Kidney (tissue), 14 donors: ENCODE measurements around the gene AXDND1. TPM values are rescaled to one million over a fixed set of nuclear protein-coding genes. Genes with fewer than 3 reads are reported as not detected.
A peak's percentile ranks its signal among the peaks of the same experiment; 100 is the strongest.

Source experiments
- DNase-seq, 5 donors: peaks; one replicate each; pipeline ENCODE4 v3.0.0-alpha.2; 2013 to 2020
- FAIRE-seq: peaks from 2 replicates; lab custom pipeline; 2012; peaks lifted over from hg19 to GRCh38; lab: Jason Lieb, UNC
- H3K27ac ChIP-seq, 2 donors: one replicate each; pipeline ENCODE4 v1.7.0; 2013; ENCODE audit warnings: low read depth in 2 of 2, low read length in 2 of 2, inconsistent platforms in 1 of 2
- H3K27me3 ChIP-seq: one replicate; pipeline ENCODE4 v1.7.1; 2013; ENCODE audit warnings: low read length, inconsistent platforms; ENCODE audit not compliant: control insufficient read depth, insufficient read depth
- H3K36me3 ChIP-seq, 3 donors: one replicate each; pipeline versions ENCODE4 v1.7.0 to v1.7.1; 2013; ENCODE audit warnings: low read length in 3 of 3, control low read depth in 1 of 3, inconsistent platforms in 1 of 3; ENCODE audit not compliant: insufficient read depth in 3 of 3, control insufficient read depth in 2 of 3
- H3K4me1 ChIP-seq, 3 donors: one replicate each; pipeline versions ENCODE4 v1.7.0 to v1.7.1; 2013; ENCODE audit warnings: low read length in 3 of 3, inconsistent platforms in 1 of 3, low read depth in 1 of 3; ENCODE audit not compliant: control insufficient read depth in 2 of 3, insufficient read depth in 2 of 3
- H3K4me3 ChIP-seq, 3 donors: one replicate each; pipeline versions ENCODE4 v1.7.0 to v1.8.1; 2013; ENCODE audit warnings: low read length in 3 of 3, control low read depth in 1 of 3, inconsistent platforms in 1 of 3
- H3K9ac ChIP-seq, 3 donors: one replicate each; pipeline versions ENCODE4 v1.7.0 to v1.7.1; 2013; ENCODE audit warnings: low read length in 3 of 3, control low read depth in 1 of 3, inconsistent platforms in 1 of 3
- H3K9me3 ChIP-seq, 3 donors: one replicate each; pipeline versions ENCODE4 v1.7.0 to v1.7.1; 2013; ENCODE audit warnings: low read length in 3 of 3, control low read depth in 1 of 3, inconsistent platforms in 1 of 3; ENCODE audit not compliant: control insufficient read depth in 2 of 3, insufficient read depth in 1 of 3
- intact Hi-C: fragments of 100-400 bp; cut with DNase I; formaldehyde crosslinking; loops from one replicate; pipeline ENCODE4 v1.11.1; 2022
- polyA plus RNA-seq: library from polyadenylated mRNA; stranded (reverse); fragments of 350-450 nt; fragmentation: Illumina TruSeq; extraction: RNeasy Lipid Tissue Mini Kit (QIAGEN cat#74804); gene quantifications from one replicate; pipeline ENCODE4 v1.2.3, GENCODE V29; 2014; ENCODE audit warnings: low read depth, low replicate concordance; ENCODE audit not compliant: insufficient read depth
- total RNA-seq: library from RNA; stranded (reverse); fragmentation: NEBNext Ultra II Directional; extraction: Animal tissue kit (Norgen Biotek cat#: 25700); gene quantifications from one replicate; pipeline ENCODE4 v1.2.1, GENCODE V29; 2021
- TF ChIP-seq, protein P1 (sequence below): IDR thresholded peaks from 3 replicates; pipeline ENCODE4 v1.5.1; 2012; ENCODE audit warnings: mild to moderate bottlenecking, moderate library complexity, borderline replicate concordance; ENCODE audit not compliant: insufficient read depth; ENCODE audit errors: extremely low read depth
- donor health status: control.
- donor health status: control.
- donor health status: control.
- donor health status: control.
- donor health status: control.
- donor health status: DM: yes; HTN: yes; CAD: no.
- donor health status: Normal renal cell carcinoma (clear cell type).

AXDND1 gene
- total and polyA plus RNA-seq, 2 donors from 2014 or later, result 0.57 TPM; not detected in 1

DNA sequence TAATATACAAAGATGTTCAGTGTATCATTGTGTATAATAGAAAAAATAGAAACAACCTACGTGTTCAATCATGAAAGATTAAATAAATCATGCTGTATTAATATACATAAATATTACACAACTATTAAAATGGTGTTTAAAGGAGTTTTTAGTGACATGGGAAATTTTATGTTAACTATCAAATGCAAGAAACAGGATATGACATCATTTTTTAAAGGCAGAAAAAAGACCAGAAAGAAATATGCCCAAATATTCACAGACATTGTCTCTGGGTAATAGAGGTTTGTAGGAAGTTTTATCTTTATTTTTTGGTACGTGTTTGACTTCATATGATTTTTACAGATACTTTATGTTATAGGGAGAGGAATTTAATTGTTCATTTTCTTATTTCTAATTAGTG, 176.0 kb downstream of the AXDND1 start:
- DNase-seq, result no peak
- intact Hi-C loops, result no loop called here
- no peaks in the 10 kb centered on the region for H3K4me1 ChIP-seq
- no peaks in the 10 kb centered on the region for H3K9me3 ChIP-seq
- TF ChIP-seq, protein P1, sequence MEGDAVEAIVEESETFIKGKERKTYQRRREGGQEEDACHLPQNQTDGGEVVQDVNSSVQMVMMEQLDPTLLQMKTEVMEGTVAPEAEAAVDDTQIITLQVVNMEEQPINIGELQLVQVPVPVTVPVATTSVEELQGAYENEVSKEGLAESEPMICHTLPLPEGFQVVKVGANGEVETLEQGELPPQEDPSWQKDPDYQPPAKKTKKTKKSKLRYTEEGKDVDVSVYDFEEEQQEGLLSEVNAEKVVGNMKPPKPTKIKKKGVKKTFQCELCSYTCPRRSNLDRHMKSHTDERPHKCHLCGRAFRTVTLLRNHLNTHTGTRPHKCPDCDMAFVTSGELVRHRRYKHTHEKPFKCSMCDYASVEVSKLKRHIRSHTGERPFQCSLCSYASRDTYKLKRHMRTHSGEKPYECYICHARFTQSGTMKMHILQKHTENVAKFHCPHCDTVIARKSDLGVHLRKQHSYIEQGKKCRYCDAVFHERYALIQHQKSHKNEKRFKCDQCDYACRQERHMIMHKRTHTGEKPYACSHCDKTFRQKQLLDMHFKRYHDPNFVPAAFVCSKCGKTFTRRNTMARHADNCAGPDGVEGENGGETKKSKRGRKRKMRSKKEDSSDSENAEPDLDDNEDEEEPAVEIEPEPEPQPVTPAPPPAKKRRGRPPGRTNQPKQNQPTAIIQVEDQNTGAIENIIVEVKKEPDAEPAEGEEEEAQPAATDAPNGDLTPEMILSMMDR, result no peak
- no peaks in the 10 kb centered on the region for H3K36me3 ChIP-seq
- no peak for FAIRE-seq
- no peak overlapping the region for H3K9ac ChIP-seq
- no peaks in the 10 kb centered on the region for H3K27me3 ChIP-seq
- no peak overlapping the region for H3K4me3 ChIP-seq
- no peak overlapping the region for H3K27ac ChIP-seq

DNA sequence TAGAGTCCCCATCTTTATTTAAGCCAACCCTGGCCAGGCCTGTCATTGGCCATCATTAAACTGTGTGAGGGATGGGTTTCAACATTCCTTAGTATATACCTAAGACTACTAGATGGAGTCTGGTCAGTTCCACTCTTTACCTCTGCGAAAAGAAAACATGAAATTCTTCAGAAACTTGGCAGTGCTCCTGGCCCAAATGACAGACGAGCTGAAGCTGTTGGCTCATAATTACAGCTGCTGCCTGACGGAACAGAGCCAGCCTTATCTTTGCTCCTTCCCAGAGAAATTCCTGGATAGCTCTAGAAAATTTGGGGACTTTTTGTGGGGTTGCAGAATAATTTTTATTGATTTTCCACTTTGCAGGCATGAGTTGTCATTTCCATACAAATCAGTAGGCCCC, 179.6 kb downstream of the AXDND1 start:
- no peaks in the 10 kb centered on the region for H3K9me3 ChIP-seq
- DNase-seq, result peak in 1 of 5 donors; percentile 11
- H3K27ac ChIP-seq, result no peak overlapping the region
- H3K4me1 ChIP-seq, result no peaks in the 10 kb centered on the region
- no peaks in the 10 kb centered on the region for H3K27me3 ChIP-seq
- intact Hi-C loops, result no loop called here
- no peak for FAIRE-seq
- H3K9ac ChIP-seq, result no peak overlapping the region
- H3K36me3 ChIP-seq, result no peaks in the 10 kb centered on the region
- TF ChIP-seq, protein P1, result no peak
- H3K4me3 ChIP-seq, result no peak overlapping the region

DNA sequence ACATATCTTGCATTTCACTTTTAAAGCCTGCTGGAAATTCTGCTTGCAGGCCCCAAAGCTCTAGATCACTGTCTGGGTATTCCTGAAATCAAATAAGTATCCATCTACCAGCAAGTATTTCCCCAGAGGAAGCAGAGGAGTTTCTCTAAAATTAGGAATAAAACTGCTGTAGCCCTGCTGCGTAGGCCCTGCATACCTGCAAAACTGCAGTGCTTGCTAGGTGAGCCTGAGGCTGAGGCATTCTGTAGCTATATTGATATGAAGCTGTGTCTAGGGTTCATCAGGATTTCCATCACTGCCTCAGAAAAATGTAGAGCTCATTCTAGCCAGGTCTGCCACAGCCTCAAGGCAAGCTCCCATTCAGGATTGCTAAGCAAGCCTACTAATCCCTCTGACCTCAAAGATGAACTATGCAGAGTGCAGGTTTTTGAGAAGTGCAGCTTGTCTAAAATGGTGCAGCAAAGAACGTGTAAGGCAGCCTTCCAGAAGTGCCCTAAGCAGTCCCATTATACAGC, 181.3 kb downstream of the AXDND1 start:
- Histone ChIP-seq H3K27ac (no peak overlapping the region), H3K9me3 (no peaks in the 10 kb centered on the region), H3K4me1 (no peaks in the 10 kb centered on the region), H3K9ac (no peak overlapping the region), H3K4me3 (no peak overlapping the region), H3K36me3 (no peaks in the 10 kb centered on the region), H3K27me3 (no peaks in the 10 kb centered on the region)
- DNase-seq (no peak), FAIRE-seq (no peak)
- TF ChIP-seq, protein P1, result no peak
- intact Hi-C loops, result no loop called here
